HG03575 (cell line): ENCODE measurements around the gene GPX1.

Source experiments
- ATAC-seq: cut with Tn5 transposase; IDR thresholded peaks from one replicate; pipeline ENCODE4 v1.9.1; 2021; ENCODE audit not compliant: unreplicated experiment, insufficient number of reproducible peaks, low FRiP score; ENCODE audit errors: extremely low read depth

The GPX1 gene

DNA sequence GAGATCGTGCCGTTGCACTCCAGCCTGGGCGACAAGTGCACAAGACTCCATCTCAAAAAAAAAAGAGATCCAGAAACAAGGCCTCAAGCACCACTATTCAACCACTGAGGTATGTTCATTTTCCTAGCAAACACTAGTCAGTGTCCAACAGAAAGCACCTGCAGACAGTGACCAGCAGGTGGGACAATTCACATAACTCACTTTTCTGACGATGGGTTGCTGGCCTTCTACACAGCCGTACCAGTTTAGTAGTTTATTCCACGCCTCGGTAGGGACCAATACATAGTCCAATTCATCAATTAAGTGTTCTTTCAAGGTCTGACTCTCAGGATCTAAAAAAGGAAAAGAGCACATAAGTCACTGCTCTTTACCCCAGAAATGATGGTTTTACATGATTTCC, 30.7 kb downstream of the GPX1 start:
- ATAC-seq, result no peak

- ATAC-seq, result no peak
Observed at GRCh38 chr3:49324768-49325167, 33.4 kb downstream of the GPX1 start.

GRCh38 chr3:49316696-49317457, 41.3 kb downstream of the GPX1 start:
- ATAC-seq, result no peak

DNA sequence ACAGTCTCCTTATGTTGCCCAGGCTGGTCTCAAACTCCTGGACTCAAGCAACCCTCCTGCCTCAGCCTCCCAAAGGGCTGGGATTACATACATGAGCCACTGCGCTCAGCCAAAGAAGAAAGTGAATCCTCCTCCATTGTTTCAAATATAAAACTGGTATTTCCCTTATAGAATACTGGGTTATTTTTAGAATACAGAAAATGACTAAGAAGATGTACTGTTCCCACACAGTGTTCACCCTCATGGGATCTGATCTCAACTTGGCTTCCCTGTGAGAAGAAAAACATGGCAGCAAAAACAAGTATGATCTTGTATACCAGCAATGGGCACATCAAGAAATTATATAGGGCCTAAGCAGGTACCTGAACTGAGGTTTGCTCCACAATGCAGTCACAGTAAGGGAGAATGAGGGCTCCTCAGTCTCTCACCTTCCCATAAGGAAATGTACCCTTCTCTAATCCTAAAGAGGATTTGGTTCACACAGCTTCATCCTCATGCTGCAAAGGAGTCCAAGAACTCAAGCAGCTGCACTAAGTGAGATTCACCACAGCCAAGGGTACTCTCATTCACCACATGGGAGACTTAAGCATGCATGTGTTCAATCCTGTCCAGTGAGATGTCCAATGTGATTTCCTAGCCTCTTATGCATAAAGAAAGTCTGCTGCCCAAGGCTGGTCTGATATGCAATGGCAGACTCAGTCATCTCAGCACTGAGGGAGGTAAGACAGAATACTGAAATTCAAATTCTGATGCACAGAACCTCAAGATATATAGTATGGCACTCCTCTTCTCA, 44.1 kb downstream of the GPX1 start:
- no peak for ATAC-seq

- ATAC-seq, result no peak
Observed at GRCh38 chr3:49311283-49311682, 46.9 kb downstream of the GPX1 start.

DNA sequence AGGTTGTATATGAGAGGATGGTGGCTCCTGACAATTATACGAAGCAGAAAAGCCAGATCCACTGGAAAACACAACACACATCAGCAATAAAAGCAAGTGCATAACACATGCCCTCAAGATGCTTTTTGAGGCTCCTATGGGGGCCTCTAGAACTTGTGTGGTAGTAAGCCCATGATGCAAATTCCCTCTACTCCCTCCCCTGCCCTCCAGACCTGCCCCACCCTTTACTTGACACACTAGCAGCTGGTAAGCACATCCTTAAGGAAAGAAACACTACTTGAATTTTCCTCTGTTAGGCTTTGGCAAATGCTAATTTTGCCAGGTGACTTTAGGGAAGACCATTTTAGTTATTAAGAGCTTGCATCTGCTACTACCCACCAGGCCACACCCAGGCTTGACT, 47.5 kb downstream of the GPX1 start:
- ATAC-seq, result no peak
